ENCODE data around the gene HCST.

- no peak for TF ChIP-seq CTCF (IDR thresholded peaks at IDR 0.05; ENCODE audit: low read depth, low read length)
- TF ChIP-seq MYC (IDR thresholded peaks at IDR 0.05; ENCODE audit: low read depth, low read length): no peak
- TF ChIP-seq POLR2A (IDR thresholded peaks at IDR 0.05; ENCODE audit: extremely low read depth, insufficient read length): no peak
These were observed 8.0 kb upstream of the HCST start for GRCh38 chr19:35894342-35894741.

Data from NB4 (cell line).